Naive thymus-derived CD8-positive, alpha-beta T cell (primary cell): ENCODE results near the gene ISYNA1. TPM values are rescaled to one million over a fixed set of nuclear protein-coding genes. Genes with fewer than 3 reads are reported as not detected.
A peak's percentile ranks its signal among the peaks of the same experiment; 100 is the strongest.

Experiments used
- ATAC-seq, 2 donors: fragments of 150-1000 bp; cut with Tn5 transposase in 1 of 2; sonication (Bioruptor Pico), chemical (Tn5 transposase) in 1 of 2; 1 replicate in 1 of 2; 2 replicates in 1 of 2; pipeline ENCODE4 v1.10.0; 2021; ENCODE audit warnings: mild to moderate bottlenecking in 2 of 2, moderate library complexity in 2 of 2
- POLR2A ChIA-PET: fragments of 350-600 bp; sonication (Branson Sonifier 250); formaldehyde crosslinking; loops from one replicate; lab custom pipeline; 2021; ENCODE audit warnings: antibody characterized with exemption; lab: Charles Lee
- DNase-seq, 10 donors: peaks; one replicate each; pipeline versions ENCODE4 v3.0.0 to v3.0.0-alpha.2; 2020 to 2022
- H3K27ac Mint-ChIP-seq, 10 donors: one replicate each; pipeline ENCODE4 v1.8.0; 2020 to 2022; ENCODE audit warnings: mild to moderate bottlenecking in 10 of 10, mixed read lengths in 10 of 10, moderate library complexity in 4 of 10, inconsistent platforms in 1 of 10
- H3K27me3 Mint-ChIP-seq, 5 donors: one replicate each; pipeline ENCODE4 v1.8.0; 2021 to 2022; ENCODE audit warnings: mixed read lengths in 5 of 5
- H3K36me3 Mint-ChIP-seq, 3 donors: one replicate each; pipeline ENCODE4 v1.8.0; 2020 to 2022; ENCODE audit warnings: mixed read lengths in 3 of 3, mild to moderate bottlenecking in 2 of 3, inconsistent platforms in 1 of 3
- H3K4me1 Mint-ChIP-seq, 4 donors: one replicate each; pipeline ENCODE4 v1.8.0; 2021 to 2022; ENCODE audit warnings: mixed read lengths in 4 of 4
- H3K4me3 Mint-ChIP-seq, 10 donors: one replicate each; pipeline ENCODE4 v1.8.0; 2020 to 2022; ENCODE audit warnings: mild to moderate bottlenecking in 10 of 10, mixed read lengths in 10 of 10, moderate library complexity in 6 of 10, inconsistent platforms in 1 of 10
- H3K9me3 Mint-ChIP-seq, 9 donors: one replicate each; pipeline ENCODE4 v1.8.0; 2020 to 2022; ENCODE audit warnings: mixed read lengths in 9 of 9, mild to moderate bottlenecking in 3 of 9, inconsistent platforms in 1 of 9, moderate library complexity in 1 of 9
- polyA plus RNA-seq, 3 donors: library from polyadenylated mRNA; unstranded; fragments of 300-500 nt; fragmentation: Illumina TruSeq; gene quantifications; one replicate each; pipeline ENCODE4 v1.2.3, GENCODE V29; 2021
- total RNA-seq, 8 experiments: library from RNA in 2 of 8; stranded (reverse) in 2 of 8; gene quantifications; one replicate each; pipeline ENCODE4 v1.2.3 and lab custom pipeline; 2021 to 2026

Gene ISYNA1
- total and polyA plus RNA-seq, 5 experiments from 2014 or later: 28.3 to 63.7 (median 53.2) TPM

GRCh38 chr19:18427080-18427742 is 10.7 kb downstream of the ISYNA1 start:
- POLR2A ChIA-PET: interaction anchor here (3.4 kb wide), 1 partner anchor 9 kb away, joined by 50 read pairs; the partner anchor contains the start of gene SSBP4
- H3K36me3 Mint-ChIP-seq: no peaks in the 10 kb centered on the region
- ATAC-seq (no peak), DNase-seq (peak in 1 of 10 donors; percentile 8)
- no peaks in the 10 kb centered on the region for H3K27me3 Mint-ChIP-seq
- H3K27ac Mint-ChIP-seq: peak overlapping the region in 8 of 10 donors; percentile 26 to 94 (median 76)
- peaks cover 13 to 57% (median 46%) of the 10 kb centered on the region in 4 donors for H3K4me1 Mint-ChIP-seq
- H3K4me3 Mint-ChIP-seq: peak overlapping the region in 1 of 10 donors; percentile 30
- no peaks in the 10 kb centered on the region for H3K9me3 Mint-ChIP-seq

- H3K36me3 Mint-ChIP-seq: no peaks in the 10 kb centered on the region
- peaks cover 16 to 63% (median 53%) of the 10 kb centered on the region in 4 donors for H3K4me1 Mint-ChIP-seq
- no peak for ATAC-seq
- DNase-seq: no peak
- H3K27ac Mint-ChIP-seq: peak overlapping the region in 4 of 10 donors; percentile 58 to 85 (median 84)
- H3K27me3 Mint-ChIP-seq: no peaks in the 10 kb centered on the region
- no peaks in the 10 kb centered on the region for H3K9me3 Mint-ChIP-seq
- no peak overlapping the region for H3K4me3 Mint-ChIP-seq
- POLR2A ChIA-PET: interaction anchor here (3.4 kb wide), 1 partner anchor 8 kb away, joined by 50 read pairs; the partner anchor contains the start of gene SSBP4
Measured at GRCh38 chr19:18426416-18426767, 11.5 kb downstream of the ISYNA1 start.

GRCh38 chr19:18425515-18426415 is 12.2 kb downstream of the ISYNA1 start:
- DNase-seq (peak in 1 of 10 donors; percentile 10), ATAC-seq (no peak)
- Mint-ChIP-seq H3K27me3 (no peaks in the 10 kb centered on the region), H3K4me3 (peak overlapping the region in 1 of 10 donors; percentile 40), H3K36me3 (no peaks in the 10 kb centered on the region), H3K27ac (peak overlapping the region; percentile 22 to 88 (median 84)), H3K9me3 (no peaks in the 10 kb centered on the region), H3K4me1 (peaks cover 21 to 69% (median 59%) of the 10 kb centered on the region in 4 donors)
- POLR2A ChIA-PET: interaction anchor here (0.7 to 2.3 kb wide), 6 partner anchors 8 to 146 kb away, joined by 3 to 8 read pairs (median 3); no protein-coding TSS in a partner anchor

GRCh38 chr19:18424890-18425514 is 12.9 kb downstream of the ISYNA1 start:
- Mint-ChIP-seq H3K4me3 (no peak overlapping the region), H3K27ac (peak overlapping the region in 4 of 10 donors; percentile 51 to 84 (median 64)), H3K27me3 (no peaks in the 10 kb centered on the region), H3K9me3 (no peaks in the 10 kb centered on the region), H3K4me1 (peaks cover 22 to 70% (median 62%) of the 10 kb centered on the region in 4 donors), H3K36me3 (no peaks in the 10 kb centered on the region)
- POLR2A ChIA-PET: interaction anchor here (0.7 to 2.3 kb wide), 6 partner anchors 8 to 145 kb away, joined by 3 to 8 read pairs (median 3); no protein-coding TSS in a partner anchor
- DNase-seq (no peak), ATAC-seq (no peak)

GRCh38 chr19:18424122-18424889 is 13.6 kb downstream of the ISYNA1 start:
- DNase-seq (no peak), ATAC-seq (no peak)
- Mint-ChIP-seq H3K4me1 (peaks cover 22 to 65% (median 61%) of the 10 kb centered on the region in 4 donors), H3K4me3 (peak overlapping the region in 3 of 10 donors; percentile 7 to 41 (median 26)), H3K27ac (peak overlapping the region in 4 of 10 donors; percentile 36 to 70 (median 44)), H3K27me3 (no peaks in the 10 kb centered on the region), H3K9me3 (no peaks in the 10 kb centered on the region), H3K36me3 (no peaks in the 10 kb centered on the region)
- POLR2A ChIA-PET: interaction anchor here (0.5 to 2.3 kb wide), 6 partner anchors 7 to 1088 kb away, joined by 3 to 8 read pairs (median 4); no protein-coding TSS in a partner anchor

- H3K27ac Mint-ChIP-seq: peak overlapping the region in 8 of 10 donors; percentile 24 to 95 (median 56)
- POLR2A ChIA-PET: interaction anchor here (0.5 to 2.3 kb wide), 5 partner anchors 8 to 1088 kb away, joined by 3 to 8 read pairs (median 3); no protein-coding TSS in a partner anchor
- H3K27me3 Mint-ChIP-seq: peaks cover 0 to 3% (median 0%) of the 10 kb centered on the region in 5 donors
- ATAC-seq: no peak
- H3K4me3 Mint-ChIP-seq: peak overlapping the region in 6 of 10 donors; percentile 16 to 92 (median 46)
- H3K4me1 Mint-ChIP-seq: peaks cover 27 to 71% (median 66%) of the 10 kb centered on the region in 4 donors
- no peaks in the 10 kb centered on the region for H3K36me3 Mint-ChIP-seq
- no peaks in the 10 kb centered on the region for H3K9me3 Mint-ChIP-seq
- DNase-seq: no peak
Measured at GRCh38 chr19:18423258-18424020, 14.5 kb downstream of the ISYNA1 start.

- Mint-ChIP-seq H3K4me3 (peak overlapping the region in 9 of 10 donors; percentile 12 to 92 (median 50)), H3K9me3 (no peaks in the 10 kb centered on the region), H3K36me3 (no peaks in the 10 kb centered on the region), H3K27me3 (peaks cover 0 to 10% (median 0%) of the 10 kb centered on the region in 5 donors), H3K4me1 (peaks cover 32 to 76% (median 73%) of the 10 kb centered on the region in 4 donors), H3K27ac (peak overlapping the region in 7 of 10 donors; percentile 35 to 95 (median 70))
- ATAC-seq (no peak), DNase-seq (no peak)
- POLR2A ChIA-PET: interaction anchor here (1.0 to 4.6 kb wide), 4 partner anchors 9 to 142 kb away, joined by 3 to 33 read pairs (median 4); partner anchors contain the start of gene JUND
Measured at GRCh38 chr19:18422530-18423191, 15.3 kb downstream of the ISYNA1 start.

GRCh38 chr19:18421371-18421959 is 16.5 kb downstream of the ISYNA1 start:
- Mint-ChIP-seq H3K4me3 (peak overlapping the region in 9 of 10 donors; percentile 33 to 92 (median 82)), H3K36me3 (no peaks in the 10 kb centered on the region), H3K9me3 (no peaks in the 10 kb centered on the region), H3K27ac (peak overlapping the region in 9 of 10 donors; percentile 62 to 95 (median 85)), H3K4me1 (peaks cover 36 to 81% (median 78%) of the 10 kb centered on the region in 4 donors), H3K27me3 (peaks cover 0 to 17% (median 4%) of the 10 kb centered on the region in 5 donors)
- ATAC-seq (no peak), DNase-seq (no peak)
- POLR2A ChIA-PET: interaction anchor here (1.0 to 4.6 kb wide), 4 partner anchors 8 to 141 kb away, joined by 3 to 33 read pairs (median 4); partner anchors contain the start of gene JUND

- POLR2A ChIA-PET: interaction anchor here (1.5 to 4.9 kb wide), 3 partner anchors 7 to 140 kb away, joined by 5 to 50 read pairs (median 33); partner anchors contain the start of gene JUND
Measured at GRCh38 chr19:18420930-18421329, 17.0 kb downstream of the ISYNA1 start.

More at GRCh38 chr19:18420930-18421329, 17.0 kb downstream of the ISYNA1 start:
- Mint-ChIP-seq H3K36me3 (no peaks in the 10 kb centered on the region), H3K4me1 (peaks cover 38 to 83% (median 81%) of the 10 kb centered on the region in 4 donors), H3K27ac (peak overlapping the region in 7 of 10 donors; percentile 56 to 95 (median 85)), H3K4me3 (peak overlapping the region; percentile 74 to 92 (median 84)), H3K27me3 (peaks cover 0 to 20% (median 8%) of the 10 kb centered on the region in 5 donors), H3K9me3 (no peaks in the 10 kb centered on the region)
- no peak for ATAC-seq
- DNase-seq: no peak
